CD4-positive, alpha-beta T cell treated with Interferon gamma for 1 hour (primary cell): Measurements from ENCODE around the gene RBBP4.
A peak's percentile ranks its signal among the peaks of the same experiment; 100 is the strongest.
"Not testable (repeated sequence)": the region's sequence is repeated elsewhere in the genome, so short reads cannot be mapped to it uniquely, and the experiment has no call there.

Experiments
- DNase-seq: peaks from one replicate; pipeline ENCODE4 v3.0.0-alpha.2; 2020

The RBBP4 gene

GRCh38 chr1:32695098-32695904 lies 44.3 kb downstream of the RBBP4 start:
- peak; percentile 25 for DNase-seq

GRCh38 chr1:32696041-32696440 lies 45.0 kb downstream of the RBBP4 start:
- DNase-seq: no peak

- not testable (repeated sequence) for DNase-seq
Measured at GRCh38 chr1:32696996-32697395, 46.0 kb downstream of the RBBP4 start.

- no peak for DNase-seq
Measured at GRCh38 chr1:32701421-32701911, 50.5 kb downstream of the RBBP4 start.

- DNase-seq: no peak
Measured at GRCh38 chr1:32701951-32702598, 51.1 kb downstream of the RBBP4 start.

- DNase-seq: no peak
Measured at GRCh38 chr1:32702599-32703478, 51.8 kb downstream of the RBBP4 start, which contains the start of gene SYNC. Gene SYNC (minus strand): TSS chr1:32702770. CDS start chr1:32702660, 110 bp downstream.

GRCh38 chr1:32703479-32704291 lies 52.7 kb downstream of the RBBP4 start:
- DNase-seq: no peak

GRCh38 chr1:32705516-32705915 lies 54.5 kb downstream of the RBBP4 start:
- no peak for DNase-seq

- DNase-seq: no peak
Measured at GRCh38 chr1:32706491-32706890, 55.5 kb downstream of the RBBP4 start.

- DNase-seq: no peak
Measured at GRCh38 chr1:32709075-32709474, 58.1 kb downstream of the RBBP4 start.

- no peak for DNase-seq
Measured at GRCh38 chr1:32709476-32709875, 58.5 kb downstream of the RBBP4 start.

- DNase-seq: peak; percentile 4
Measured at GRCh38 chr1:32711221-32711620, 60.2 kb downstream of the RBBP4 start.

- DNase-seq: no peak
Measured at GRCh38 chr1:32713081-32713480, 62.1 kb downstream of the RBBP4 start.

GRCh38 chr1:32714277-32714676 lies 63.3 kb downstream of the RBBP4 start:
- no peak for DNase-seq

GRCh38 chr1:32715901-32716311 lies 64.9 kb downstream of the RBBP4 start:
- DNase-seq: no peak

- DNase-seq: peak; percentile 36
Measured at GRCh38 chr1:32716312-32717148, 65.5 kb downstream of the RBBP4 start.

- no peak for DNase-seq
Measured at GRCh38 chr1:32717503-32717902, 66.5 kb downstream of the RBBP4 start.

- no peak for DNase-seq
Measured at GRCh38 chr1:32718036-32718435, 67.0 kb downstream of the RBBP4 start.

- no peak for DNase-seq
Measured at GRCh38 chr1:32718527-32718926, 67.5 kb downstream of the RBBP4 start.

GRCh38 chr1:32719681-32720275 lies 68.8 kb downstream of the RBBP4 start:
- no peak for DNase-seq
